OCI-LY7 (cell line): ENCODE results near the gene KRTAP21-2. TPM values are rescaled to one million over a fixed set of nuclear protein-coding genes. Genes with fewer than 3 reads are reported as not detected.

Experiments
- BruUV-seq: library from RNA; stranded (reverse); fragments of 400-500 nt; replicated peaks from 2 replicates; lab custom pipeline; 2021; lab: Mats Ljungman, UMichigan
- CTCF ChIA-PET: fragments of 300-600 bp; sonication (Branson Sonifier 250); formaldehyde crosslinking; loops from one replicate; lab custom pipeline; 2022; ENCODE audit warnings: antibody characterized with exemption; ENCODE audit not compliant: unreplicated experiment; lab: Charles Lee
- POLR2A ChIA-PET: fragments of 300-600 bp; sonication (Branson Sonifier 250); formaldehyde crosslinking; loops from one replicate; lab custom pipeline; 2022; ENCODE audit warnings: antibody characterized with exemption; lab: Charles Lee
- DNase-seq: peaks from one replicate; pipeline ENCODE4 v3.0.0-alpha.2; 2015; ENCODE audit warnings: low spot score
- H2AFZ ChIP-seq: fragments of 200-600 bp; sonication (generic), shearing (Covaris generic); 2 replicates; pipeline ENCODE4 v1.6.1; 2014; ENCODE audit warnings: mild to moderate bottlenecking, antibody characterized with exemption, low read length, moderate library complexity
- H3K27ac ChIP-seq: fragments of 200-600 bp; sonication (generic); 2 replicates; pipeline ENCODE4 v1.5.1; 2014; ENCODE audit warnings: mixed run types, low read depth, mild to moderate bottlenecking, moderate library complexity, low read length, inconsistent platforms; ENCODE audit not compliant: poor library complexity, severe bottlenecking
- H3K36me3 ChIP-seq: fragments of 200-600 bp; sonication (generic); 2 replicates; pipeline ENCODE4 v1.6.1; 2014; ENCODE audit warnings: mild to moderate bottlenecking, antibody characterized with exemption, low read length, moderate library complexity, mixed read lengths; ENCODE audit not compliant: insufficient read depth
- H3K4me1 ChIP-seq: fragments of 200-600 bp; sonication (generic); 2 replicates; pipeline ENCODE4 v1.5.1; 2014; ENCODE audit warnings: mild to moderate bottlenecking, low read length; ENCODE audit not compliant: insufficient read depth, poor library complexity, severe bottlenecking
- H3K4me2 ChIP-seq: fragments of 200-600 bp; sonication (generic); 2 replicates; pipeline ENCODE4 v1.6.1; 2014; ENCODE audit warnings: mild to moderate bottlenecking, low read length
- H3K4me3 ChIP-seq: fragments of 200-600 bp; sonication (generic); 2 replicates; pipeline ENCODE4 v1.5.1; 2014; ENCODE audit warnings: mild to moderate bottlenecking, low read depth, low read length; ENCODE audit not compliant: poor library complexity, severe bottlenecking
- H3K79me2 ChIP-seq: fragments of 200-600 bp; sonication (generic); 2 replicates; pipeline ENCODE4 v1.6.1; 2016; ENCODE audit warnings: low read depth, mild to moderate bottlenecking, low read length, moderate library complexity, mixed read lengths; ENCODE audit not compliant: insufficient read depth
- H3K9me2 ChIP-seq: fragments of 200-600 bp; sonication (generic); 2 replicates; pipeline ENCODE4 v1.6.1; 2016; ENCODE audit warnings: mild to moderate bottlenecking, low read length, mixed read lengths; ENCODE audit not compliant: insufficient read depth
- H3K9me3 ChIP-seq: fragments of 200-600 bp; sonication (generic); 2 replicates; pipeline ENCODE4 v1.6.1; 2014; ENCODE audit warnings: mild to moderate bottlenecking, mixed run types, low read length, mixed read lengths
- H4K20me1 ChIP-seq: fragments of 200-600 bp; sonication (generic); 2 replicates; pipeline ENCODE4 v1.6.1; 2014; ENCODE audit warnings: mild to moderate bottlenecking, antibody characterized with exemption, low read length, moderate library complexity, mixed read lengths; ENCODE audit not compliant: insufficient read depth
- EZH2phosphoT487 ChIP-seq: fragments of 200-600 bp; sonication (generic); IDR thresholded peaks from 2 replicates; pipeline ENCODE4 v1.6.1; 2018; ENCODE audit warnings: low read depth, borderline replicate concordance, mild to moderate bottlenecking, mixed run types, antibody characterized with exemption, low read length, moderate library complexity, mixed read lengths
- intact Hi-C: fragments of 100-400 bp; cut with micrococcal nuclease; formaldehyde crosslinking; loops from one replicate; pipeline ENCODE4 v1.10.0; 2022; ENCODE audit not compliant: unreplicated experiment
- total RNA-seq, 2 experiments: library from RNA; depleted of rRNA in 1 of 2; stranded (reverse); fragments of >200 nt in 1 of 2; shearing (Covaris generic) in 1 of 2; gene quantifications; 2 replicates each; pipeline ENCODE4 v1.2.3, GENCODE V29; 2014 to 2022
- TF ChIP-seq, protein P1 (sequence below): fragments of 200-600 bp; sonication (generic); conservative IDR thresholded peaks from 2 replicates; pipeline ENCODE4 v1.5.1; 2014; ENCODE audit warnings: mild to moderate bottlenecking, antibody characterized with exemption, low read length, moderate library complexity, mixed read lengths

KRTAP21-2 gene
- total RNA-seq, 2 experiments from 2014 or later = not detected

GRCh38 chr21:30733026-30733425 is 14.0 kb downstream of the KRTAP21-2 start:
- Histone ChIP-seq H3K36me3 (no peaks in the 10 kb centered on the region), H3K9me3 (no peaks in the 10 kb centered on the region), H4K20me1 (no peaks in the 10 kb centered on the region), H3K4me3 (no peak overlapping the region), H3K4me1 (no peaks in the 10 kb centered on the region), H3K9me2 (no peaks in the 10 kb centered on the region), H2AFZ (no peak overlapping the region), H3K27ac (no peak overlapping the region), H3K4me2 (no peak overlapping the region), H3K79me2 (no peaks in the 10 kb centered on the region)
- TF ChIP-seq, protein P1, sequence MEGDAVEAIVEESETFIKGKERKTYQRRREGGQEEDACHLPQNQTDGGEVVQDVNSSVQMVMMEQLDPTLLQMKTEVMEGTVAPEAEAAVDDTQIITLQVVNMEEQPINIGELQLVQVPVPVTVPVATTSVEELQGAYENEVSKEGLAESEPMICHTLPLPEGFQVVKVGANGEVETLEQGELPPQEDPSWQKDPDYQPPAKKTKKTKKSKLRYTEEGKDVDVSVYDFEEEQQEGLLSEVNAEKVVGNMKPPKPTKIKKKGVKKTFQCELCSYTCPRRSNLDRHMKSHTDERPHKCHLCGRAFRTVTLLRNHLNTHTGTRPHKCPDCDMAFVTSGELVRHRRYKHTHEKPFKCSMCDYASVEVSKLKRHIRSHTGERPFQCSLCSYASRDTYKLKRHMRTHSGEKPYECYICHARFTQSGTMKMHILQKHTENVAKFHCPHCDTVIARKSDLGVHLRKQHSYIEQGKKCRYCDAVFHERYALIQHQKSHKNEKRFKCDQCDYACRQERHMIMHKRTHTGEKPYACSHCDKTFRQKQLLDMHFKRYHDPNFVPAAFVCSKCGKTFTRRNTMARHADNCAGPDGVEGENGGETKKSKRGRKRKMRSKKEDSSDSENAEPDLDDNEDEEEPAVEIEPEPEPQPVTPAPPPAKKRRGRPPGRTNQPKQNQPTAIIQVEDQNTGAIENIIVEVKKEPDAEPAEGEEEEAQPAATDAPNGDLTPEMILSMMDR = 0 out of 2 replicates have a peak, but pooled peaks have one; percentile 14
- TF ChIP-seq EZH2phosphoT487 = no peak
- intact Hi-C loops = no loop called here
- CTCF ChIA-PET = no interaction called here
- no peak for DNase-seq
- POLR2A ChIA-PET = no interaction called here
- no TSS peak for BruUV-seq

DNA sequence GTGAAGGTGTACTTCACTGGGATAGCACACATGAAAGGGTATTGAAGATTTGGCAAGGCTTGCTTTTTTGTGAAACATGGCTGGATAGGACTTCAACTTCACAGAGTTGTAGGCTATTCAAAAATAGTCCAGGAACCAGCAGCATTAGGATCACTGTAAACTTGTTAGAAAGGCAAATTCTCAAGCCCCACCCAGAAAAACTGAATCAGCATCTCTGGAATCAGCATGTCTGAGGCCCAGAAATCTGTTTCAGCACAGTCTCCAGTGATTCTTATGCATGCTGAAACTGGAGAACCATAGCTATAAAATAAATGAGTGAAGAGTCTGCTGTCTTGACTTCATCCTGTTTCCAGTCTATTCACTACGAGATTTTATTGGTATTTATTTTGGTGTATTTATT is 20.3 kb downstream of the KRTAP21-2 start:
- intact Hi-C loops = no loop called here
- no peaks in the 10 kb centered on the region for H3K9me2 ChIP-seq

GRCh38 chr21:30719401-30719800 is 27.7 kb downstream of the KRTAP21-2 start:
- H3K79me2 ChIP-seq = no peaks in the 10 kb centered on the region
- CTCF ChIA-PET = no interaction called here
- no peaks in the 10 kb centered on the region for H3K9me2 ChIP-seq
- no TSS peak for BruUV-seq
- H3K9me3 ChIP-seq = no peaks in the 10 kb centered on the region; the same call in 1 of the 2 replicates
- POLR2A ChIA-PET = no interaction called here
- no peaks in the 10 kb centered on the region for H3K36me3 ChIP-seq
- no peak overlapping the region for H2AFZ ChIP-seq
- no peaks in the 10 kb centered on the region for H3K4me1 ChIP-seq
- TF ChIP-seq, protein P1 = no peak
- no peak for TF ChIP-seq EZH2phosphoT487
- H3K4me3 ChIP-seq = no peak overlapping the region
- no peak overlapping the region for H3K4me2 ChIP-seq
- DNase-seq = no peak
- intact Hi-C loops = no loop called here
- H4K20me1 ChIP-seq = no peaks in the 10 kb centered on the region
- no peak overlapping the region for H3K27ac ChIP-seq

More for the DNA sequence above, 20.3 kb downstream of the KRTAP21-2 start:
- Histone ChIP-seq H2AFZ (no peak overlapping the region), H3K4me1 (no peaks in the 10 kb centered on the region), H3K27ac (no peak overlapping the region), H3K36me3 (no peaks in the 10 kb centered on the region), H4K20me1 (no peaks in the 10 kb centered on the region), H3K4me3 (no peak overlapping the region), H3K4me2 (no peak overlapping the region), H3K79me2 (no peaks in the 10 kb centered on the region), H3K9me3 (no peaks in the 10 kb centered on the region; the same call in 1 of the 2 replicates)
- POLR2A ChIA-PET = interaction anchor here (0.6 kb wide), 1 partner anchor 1476 kb away, joined by 3 read pairs; no protein-coding TSS in a partner anchor
- TF ChIP-seq, protein P1 = no peak
- TF ChIP-seq EZH2phosphoT487 = no peak
- DNase-seq = no peak
- BruUV-seq = no TSS peak
- CTCF ChIA-PET = no interaction called here
